PFSK-1 (cell line): Measurements from ENCODE around the gene NTMT2.

Experiments used
- POLR2AphosphoS5 ChIP-seq: IDR thresholded peaks from 2 replicates; pipeline ENCODE4 v1.6.1; 2012; ENCODE audit warnings: low read depth, mild to moderate bottlenecking, control low read depth, low read length, moderate library complexity
- REST ChIP-seq, 2 experiments: IDR thresholded peaks; 2 replicates each; pipeline versions ENCODE4 v1.6.1 to v1.8.0; 2011 to 2012; ENCODE audit warnings: low read depth in 2 of 2, low read length in 2 of 2, control low read depth in 1 of 2, inconsistent platforms in 1 of 2, mild to moderate bottlenecking in 1 of 2, moderate library complexity in 1 of 2; ENCODE audit not compliant: insufficient read depth in 1 of 2
- TAF1 ChIP-seq: IDR thresholded peaks from 2 replicates; pipeline ENCODE4 v1.6.1; 2012; ENCODE audit warnings: low read length, control low read depth, borderline replicate concordance; ENCODE audit not compliant: insufficient read depth

GRCh38 chr1:170146720-170147263 lies 1.0 kb downstream of the NTMT2 start:
- no peak for TF ChIP-seq TAF1
- TF ChIP-seq REST (IDR thresholded peaks at IDR 0.05; ENCODE audit: insufficient read depth in 1 of 2, low read depth in 2 of 2, low read length in 2 of 2), result no peak
- TF ChIP-seq POLR2AphosphoS5, result no peak
